HepG2 (cell line): ENCODE data around the gene DIS3L2. TPM values are rescaled to one million over a fixed set of nuclear protein-coding genes. Genes with fewer than 3 reads are reported as not detected.

Experiments
- ATAC-seq: fragments of 200-7000 bp; cut with Tn5 transposase; 3 replicates; pipeline ENCODE4 v1.9.1; 2020; ENCODE audit warnings: mild to moderate bottlenecking, moderate library complexity
- BruUV-seq: library from RNA; stranded (reverse); fragments of 400-500 nt; replicated peaks from 2 replicates; lab custom pipeline; 2021; lab: Mats Ljungman, UMichigan
- CTCF ChIA-PET: fragments of 300-600 bp; formaldehyde crosslinking; extraction: SDS; loops from one replicate; lab custom pipeline; 2021; ENCODE audit warnings: low total read pairs, inconsistent platforms, low intra/inter-chr PET ratio; lab: Yijun Ruan, JAX
- POLR2A ChIA-PET: fragments of 350-600 bp; sonication (Branson Sonifier 250); formaldehyde crosslinking; loops from one replicate; lab custom pipeline; 2020; ENCODE audit warnings: antibody characterized with exemption, inconsistent platforms; lab: Yijun Ruan, JAX
- DNase-seq: peaks from one replicate; pipeline ENCODE4 v3.0.0-alpha.2; 2015; ENCODE audit warnings: low spot score
- FAIRE-seq: peaks from 3 replicates; lab custom pipeline; 2011; peaks lifted over from hg19 to GRCh38; lab: Jason Lieb, UNC
- H2AFZ ChIP-seq: one replicate; pipeline ENCODE4 v1.6.1; 2011; ENCODE audit warnings: low read length, inconsistent platforms
- H3K27ac ChIP-seq: fragments of 300-600 bp; 3 replicates; pipeline ENCODE4 v1.8.0; 2011; ENCODE audit warnings: mixed run types, mild to moderate bottlenecking, mixed read lengths, low read length, inconsistent platforms; ENCODE audit not compliant: insufficient read depth; ENCODE audit errors: extremely low read length
- H3K27me3 ChIP-seq, 2 experiments: fragments of 200-600 bp in 1 of 2; 2 replicates in 1 of 2; 3 replicates in 1 of 2; pipeline versions ENCODE4 v1.6.0 to v1.8.0; 2011; ENCODE audit warnings: low read length in 2 of 2, mild to moderate bottlenecking in 2 of 2, moderate library complexity in 2 of 2, inconsistent platforms in 1 of 2; ENCODE audit not compliant: insufficient read depth in 2 of 2, control insufficient read depth in 1 of 2
- H3K36me3 ChIP-seq, 2 experiments: fragments of 200-600 bp in 1 of 2; replicated peaks in 1 of 2; 2 replicates in 1 of 2; 3 replicates in 1 of 2; pipeline versions ENCODE4 v1.5.1 to v1.8.0; 2011; ENCODE audit warnings: low read length in 2 of 2, inconsistent platforms in 1 of 2; ENCODE audit not compliant: insufficient read depth in 2 of 2, control insufficient read depth in 1 of 2
- H3K4me1 ChIP-seq: 2 replicates; pipeline ENCODE4 v1.5.1; 2012; ENCODE audit warnings: low read length, inconsistent platforms; ENCODE audit not compliant: insufficient read depth
- H3K4me2 ChIP-seq: 2 replicates; pipeline ENCODE4 v1.6.0; 2011; ENCODE audit warnings: low read depth, low read length, inconsistent platforms
- H3K4me3 ChIP-seq, 3 experiments: fragments of 200-600 bp in 1 of 3; sonication (generic), shearing (Covaris generic) in 1 of 3; replicated peaks in 1 of 3; 2 replicates each; pipeline ENCODE4 v1.5.1; 2011 to 2016; ENCODE audit warnings: low read length in 3 of 3, inconsistent platforms in 2 of 3, low read depth in 2 of 3, mild to moderate bottlenecking in 2 of 3, control low read depth in 1 of 3, mixed read lengths in 1 of 3; ENCODE audit not compliant: insufficient read depth in 1 of 3
- H3K79me2 ChIP-seq: one replicate; pipeline ENCODE4 v1.6.1; 2011; ENCODE audit warnings: low read length, inconsistent platforms; ENCODE audit not compliant: insufficient read depth
- H3K9ac ChIP-seq: 2 replicates; pipeline ENCODE4 v1.6.0; 2011; ENCODE audit warnings: mild to moderate bottlenecking, low read depth, low read length, inconsistent platforms; ENCODE audit not compliant: insufficient read depth
- H3K9me3 ChIP-seq: 2 replicates; pipeline ENCODE4 v1.5.1; 2012; ENCODE audit warnings: mild to moderate bottlenecking, low read length
- H4K20me1 ChIP-seq: 2 replicates; pipeline ENCODE4 v1.6.0; 2011; ENCODE audit warnings: inconsistent platforms, mild to moderate bottlenecking, low read length, moderate library complexity; ENCODE audit not compliant: insufficient read depth
- ATF3 ChIP-seq: sonication (generic); formaldehyde crosslinking; IDR thresholded peaks from 2 replicates; pipeline ENCODE4 v1.4.0; 2020; ENCODE audit warnings: missing genetic modification reagents
- MAFK ChIP-seq, 2 experiments: IDR thresholded peaks in 1 of 2; conservative IDR thresholded peaks in 1 of 2; 2 replicates each; pipeline ENCODE4 v1.6.1; 2011; ENCODE audit warnings: improper control_type of control experiment in 2 of 2, low read length in 2 of 2
- MEIS1 ChIP-seq: sonication (generic); formaldehyde crosslinking; IDR thresholded peaks from 2 replicates; pipeline ENCODE4 v1.9.0; 2021; ENCODE audit warnings: mild to moderate bottlenecking, missing genetic modification reagents, moderate library complexity, borderline replicate concordance
- MXD4 ChIP-seq: IDR thresholded peaks from 2 replicates; pipeline ENCODE4 v1.6.1; 2016; ENCODE audit warnings: mild to moderate bottlenecking, missing biosample characterization, missing genetic modification reagents
- MYC ChIP-seq: sonication (generic); formaldehyde crosslinking; IDR thresholded peaks from 2 replicates; pipeline ENCODE4 v1.9.0; 2021; ENCODE audit warnings: missing genetic modification reagents, borderline replicate concordance
- NFYB ChIP-seq: sonication (generic); formaldehyde crosslinking; IDR thresholded peaks from 2 replicates; pipeline ENCODE4 v1.4.0; 2020; ENCODE audit warnings: missing genetic modification reagents
- TARDBP ChIP-seq: sonication (generic); formaldehyde crosslinking; IDR thresholded peaks from 2 replicates; pipeline ENCODE4 v1.8.0; 2022; ENCODE audit warnings: mild to moderate bottlenecking, missing genetic modification reagents
- ZNF138 ChIP-seq: sonication (generic); formaldehyde crosslinking; IDR thresholded peaks from 2 replicates; pipeline ENCODE4 v1.5.0; 2020; ENCODE audit warnings: mild to moderate bottlenecking, low read depth, missing genetic modification reagents
- ZNF207 ChIP-seq: fragments of 450-650 bp; IDR thresholded peaks from 2 replicates; pipeline ENCODE4 v1.6.1; 2016; ENCODE audit warnings: antibody characterized with exemption, borderline replicate concordance
- WGBS: methylation state at CpG from one replicate; pipeline ENCODE4 v1.1.6; 2017; ENCODE audit warnings: low lambda C conversion rate; 5-methylcytosine and 5-hydroxymethylcytosine counted together
- in situ Hi-C: cut with HindIII; loops from 2 replicates; pipeline ENCODE4 v1.10.0; 2017; ENCODE audit warnings: low pct_unique_long_range_greater_than_20kb; ENCODE audit not compliant: extremely low pct_ligation_motif_present
- intact Hi-C: fragments of 100-400 bp; cut with micrococcal nuclease; formaldehyde crosslinking; loops from one replicate; pipeline ENCODE4 v1.10.0; 2022; ENCODE audit not compliant: unreplicated experiment
- polyA plus RNA-seq, 8 experiments: library from polyadenylated mRNA; depleted of rRNA in 3 of 8; stranded (reverse) in 7 of 8; unstranded in 1 of 8; fragments of >200 nt; fragmentation: Illumina TruSeq in 4 of 8; extraction: Trizol in 4 of 8; gene quantifications; 2 replicates each; pipeline versions ENCODE4 v1.2.1 to v1.2.3, GENCODE V29; 2011 to 2016; ENCODE audit warnings: low read depth in 4 of 8, missing spikeins in 1 of 8, mixed read lengths in 1 of 8; ENCODE audit not compliant: insufficient read depth in 1 of 8
- total RNA-seq, 5 experiments: library from RNA; depleted of rRNA; stranded (reverse); fragments of >200 nt; fragmentation: Illumina TruSeq; extraction: Trizol; gene quantifications; 2 replicates each; pipeline ENCODE4 v1.2.3, GENCODE V29; 2016; ENCODE audit warnings: low read depth in 1 of 5
- TF ChIP-seq, protein P1 (sequence below): sonication (generic); formaldehyde crosslinking; IDR thresholded peaks from 2 replicates; pipeline ENCODE4 v1.4.0; 2020; ENCODE audit warnings: low read depth, mild to moderate bottlenecking, missing genetic modification reagents

Gene DIS3L2
- total and polyA plus RNA-seq, 2 of the 13 experiments (the other 11 are each of a cell fraction or from before 2014, with no cell fraction given) = 7.0 to 23.9 TPM

- no peak for ATAC-seq
- H4K20me1 ChIP-seq = no peaks in the 10 kb centered on the region
- H3K4me1 ChIP-seq = peaks cover 18% of the 10 kb centered on the region
- no peak overlapping the region for H3K27ac ChIP-seq
- 100% methylated on average over 1 of the region's 1 CpG for WGBS
- no peaks in the 10 kb centered on the region for H3K79me2 ChIP-seq
- TF ChIP-seq NFYB (CRISPR knock-in tag) (no peak), ATF3 (CRISPR knock-in tag) (no peak), MEIS1 (no peak), MXD4 (CRISPR knock-in tag) (no peak), ZNF138 (CRISPR knock-in tag) (no peak), MYC (CRISPR knock-in tag) (no peak)
- TF ChIP-seq, protein P1, sequence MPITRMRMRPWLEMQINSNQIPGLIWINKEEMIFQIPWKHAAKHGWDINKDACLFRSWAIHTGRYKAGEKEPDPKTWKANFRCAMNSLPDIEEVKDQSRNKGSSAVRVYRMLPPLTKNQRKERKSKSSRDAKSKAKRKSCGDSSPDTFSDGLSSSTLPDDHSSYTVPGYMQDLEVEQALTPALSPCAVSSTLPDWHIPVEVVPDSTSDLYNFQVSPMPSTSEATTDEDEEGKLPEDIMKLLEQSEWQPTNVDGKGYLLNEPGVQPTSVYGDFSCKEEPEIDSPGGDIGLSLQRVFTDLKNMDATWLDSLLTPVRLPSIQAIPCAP (CRISPR knock-in tag) = no peak
- TF ChIP-seq, all 625 proteins: peak for 0
- BruUV-seq = no TSS peak
- POLR2A ChIA-PET = no interaction called here
- Histone ChIP-seq H3K27me3 (no peaks in the 10 kb centered on the region), H3K4me3 (no peak overlapping the region), H2AFZ (no peak overlapping the region), H3K36me3 (no peaks in the 10 kb centered on the region), H3K9me3 (no peaks in the 10 kb centered on the region), H3K4me2 (no peak overlapping the region), H3K9ac (no peak overlapping the region)
- DNase-seq (no peak), FAIRE-seq (no peak)
- in situ Hi-C loops = no loop called here
- CTCF ChIA-PET = no interaction called here
- intact Hi-C loops = no loop called here
Observed at GRCh38 chr2:232076272-232076671, 114.8 kb downstream of the DIS3L2 start.

DNA sequence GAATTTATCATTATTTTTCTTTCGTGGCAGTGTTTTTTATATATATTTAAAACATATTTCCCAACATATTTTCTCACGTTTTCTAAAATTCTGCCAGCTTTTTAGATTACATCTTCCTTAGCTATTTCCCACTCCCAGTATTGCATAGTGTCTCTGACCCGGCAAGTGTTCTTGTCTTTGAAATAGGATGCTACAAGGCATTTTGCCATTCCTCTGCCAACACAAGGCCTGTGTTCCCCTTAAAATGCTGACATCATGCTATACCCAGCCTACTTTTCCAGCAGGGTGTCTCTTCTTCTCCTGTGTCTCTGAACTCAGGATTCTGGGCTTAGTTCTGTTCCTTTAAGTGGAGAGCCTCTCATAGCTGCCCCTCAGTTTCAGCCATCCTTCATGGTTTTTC lies 115.2 kb downstream of the DIS3L2 start:
- no peaks in the 10 kb centered on the region for H3K36me3 ChIP-seq
- H4K20me1 ChIP-seq = no peaks in the 10 kb centered on the region
- ChIA-PET CTCF (no interaction called here), POLR2A (no interaction called here)
- H3K27ac ChIP-seq = no peak overlapping the region
- in situ Hi-C loops = no loop called here
- no TSS peak for BruUV-seq
- FAIRE-seq = no peak
- no peaks in the 10 kb centered on the region for H3K79me2 ChIP-seq
- H3K4me2 ChIP-seq = no peak overlapping the region
- intact Hi-C loops = no loop called here
- WGBS = 97% methylated on average over 3 of the region's 3 CpGs
- ATAC-seq = no peak
- H3K4me3 ChIP-seq = no peak overlapping the region
- no peak for DNase-seq
- H3K9ac ChIP-seq = no peak overlapping the region
- H3K27me3 ChIP-seq = no peaks in the 10 kb centered on the region
- TF ChIP-seq ZNF207 (no peak), TARDBP (CRISPR knock-in tag) (no peak), MAFK (conservative IDR thresholded peaks at IDR 0.05 in 1 of 2, IDR thresholded peaks at IDR 0.05 in 1 of 2; ENCODE audit: low read length in 2 of 2) (peak; percentile 38 to 57)
- no peak overlapping the region for H2AFZ ChIP-seq
- peaks cover 18% of the 10 kb centered on the region for H3K4me1 ChIP-seq
- no peaks in the 10 kb centered on the region for H3K9me3 ChIP-seq
